HT1080 (cell line): ENCODE results near the gene CRISPLD2. TPM values are rescaled to one million over a fixed set of nuclear protein-coding genes. Genes with fewer than 3 reads are reported as not detected.

Experiments
- DNase-seq: peaks from one replicate; pipeline ENCODE4 v3.0.0-alpha.2; 2015; ENCODE audit warnings: low read depth
- total RNA-seq: library from RNA; depleted of rRNA; stranded (reverse); fragments of >200 nt; shearing (Covaris generic); gene quantifications from 2 replicates; pipeline ENCODE4 v1.2.3, GENCODE V29; 2014; rRNA removed

Gene CRISPLD2
- total RNA-seq, 1 experiment from 2014 or later, result not detected

DNA sequence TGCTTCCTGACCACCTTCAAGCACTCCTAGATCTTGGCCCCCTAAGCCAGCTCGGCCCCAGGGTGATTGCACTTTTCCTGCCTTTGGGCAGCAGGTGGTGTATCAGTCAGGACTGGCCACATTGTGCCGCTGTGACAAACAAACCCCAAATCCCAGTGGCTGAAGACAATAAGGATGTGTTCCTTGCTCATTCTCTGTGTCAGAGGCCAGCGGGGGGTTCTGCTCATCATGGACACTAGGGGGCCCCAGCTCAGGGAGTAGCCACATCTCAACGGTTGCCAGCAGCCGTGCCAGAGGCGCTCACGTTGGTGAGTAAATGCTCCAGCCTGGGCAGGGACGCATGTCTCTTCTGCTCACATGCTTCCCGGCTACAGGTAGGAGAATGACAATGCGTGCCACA, 131.1 kb downstream of the CRISPLD2 start:
- DNase-seq, result peak; percentile 62

DNA sequence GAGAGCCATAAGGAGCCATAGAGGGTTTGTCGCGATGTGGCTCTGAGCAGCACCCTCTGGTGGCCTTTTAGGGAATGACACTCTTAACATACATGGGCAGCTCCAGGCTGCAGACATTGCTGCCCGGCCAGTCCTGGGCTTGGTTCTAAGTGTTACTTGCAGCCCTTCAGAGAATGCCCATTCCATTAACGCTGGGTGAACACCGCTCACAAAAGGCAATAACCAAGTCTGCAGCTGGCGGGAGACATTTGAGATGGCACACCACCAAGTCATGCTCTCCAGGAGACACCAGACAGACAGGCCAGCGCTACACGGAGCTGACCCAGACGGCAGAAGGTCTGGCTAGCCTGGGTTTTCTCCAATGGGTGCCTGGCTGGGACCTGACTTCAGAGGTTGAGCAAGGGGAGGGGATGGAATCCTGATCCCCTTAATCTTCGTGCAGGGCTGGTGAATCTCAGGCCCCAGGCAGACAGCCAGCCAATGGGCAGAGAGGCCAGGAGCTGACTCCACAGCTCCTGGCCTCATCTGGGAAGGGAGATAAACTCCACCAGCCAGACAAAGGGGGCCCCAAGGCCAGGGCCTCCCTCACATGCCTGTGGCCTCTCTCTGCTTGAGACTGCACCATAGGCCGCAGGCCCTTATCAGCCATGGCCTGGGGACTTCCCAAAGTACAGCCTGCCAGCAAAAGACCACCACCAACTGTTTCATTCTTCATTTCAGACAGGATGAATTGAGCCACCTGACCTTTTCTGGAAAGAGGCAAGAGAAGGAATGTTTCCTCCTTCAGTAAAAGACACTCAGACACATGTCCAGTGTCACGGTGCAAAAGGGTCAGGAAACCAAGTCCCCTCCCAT, 132.8 kb downstream of the CRISPLD2 start:
- DNase-seq, result peak; percentile 71

DNA sequence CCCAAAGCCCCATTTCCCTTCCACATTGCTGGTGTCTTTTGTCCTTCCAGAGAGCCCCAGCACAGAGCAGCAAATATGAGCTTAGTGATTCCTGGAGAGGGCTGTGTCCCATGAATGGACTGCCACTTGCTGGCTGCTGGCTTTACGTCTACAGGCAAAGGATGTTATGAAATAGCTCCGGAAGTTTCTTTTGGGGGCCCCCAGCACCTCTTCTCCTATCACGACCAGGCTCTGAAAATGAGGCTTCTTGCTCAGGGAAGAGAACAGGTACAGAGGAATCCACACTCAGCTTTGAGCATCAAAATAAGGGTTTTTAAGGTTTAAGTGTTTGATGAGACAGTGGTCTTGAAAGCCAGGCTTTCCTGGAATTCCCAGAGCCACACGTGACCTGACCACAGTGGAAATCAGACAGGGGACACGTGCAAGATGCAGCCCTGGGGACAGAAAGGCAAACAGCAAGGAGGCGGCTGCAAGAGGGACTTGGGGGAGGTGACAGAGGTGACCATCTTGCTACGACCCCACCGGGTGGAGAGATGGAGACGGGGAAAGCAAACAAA, 133.5 kb downstream of the CRISPLD2 start:
- DNase-seq, result no peak

DNA sequence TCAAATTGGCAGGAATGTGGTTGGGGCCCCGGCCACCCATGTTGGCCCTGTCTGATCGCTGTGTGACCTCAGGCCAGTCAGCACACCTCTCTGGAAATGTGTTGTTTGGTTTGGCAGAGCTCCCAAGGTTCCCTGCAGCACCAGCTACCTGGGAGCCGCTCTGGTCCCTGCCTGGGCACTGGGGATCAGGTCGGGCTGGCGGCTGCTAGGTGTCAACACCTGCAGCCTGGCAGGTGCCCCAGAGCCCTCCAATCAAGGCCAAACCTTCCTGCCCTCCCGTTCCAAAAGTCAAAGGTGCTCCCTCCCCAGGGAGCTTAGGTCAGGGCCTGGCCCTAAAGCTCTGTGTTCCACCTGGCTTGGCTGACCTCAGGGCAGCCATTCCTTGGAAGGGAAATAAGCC, 135.6 kb downstream of the CRISPLD2 start:
- DNase-seq, result no peak

DNA sequence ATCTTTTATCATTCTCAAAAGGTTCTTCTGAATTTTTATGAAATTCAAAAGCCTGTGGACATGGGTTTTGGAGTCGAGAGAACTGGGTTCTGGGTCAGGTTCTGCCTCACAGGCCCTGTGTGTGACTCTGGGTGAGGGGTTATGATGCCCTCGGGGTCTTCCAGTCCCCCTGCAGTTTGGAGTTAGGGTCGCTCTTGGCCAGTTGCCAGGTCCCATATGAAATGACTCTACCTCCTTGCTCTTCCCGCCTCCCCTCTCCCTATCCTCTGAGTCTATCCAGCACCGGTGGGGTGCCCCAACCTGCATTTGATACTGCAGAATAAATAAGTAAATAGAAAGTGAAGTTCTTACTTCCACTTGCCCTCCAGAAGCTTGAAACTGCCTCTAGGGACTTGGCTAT, 137.4 kb downstream of the CRISPLD2 start:
- no peak for DNase-seq

DNA sequence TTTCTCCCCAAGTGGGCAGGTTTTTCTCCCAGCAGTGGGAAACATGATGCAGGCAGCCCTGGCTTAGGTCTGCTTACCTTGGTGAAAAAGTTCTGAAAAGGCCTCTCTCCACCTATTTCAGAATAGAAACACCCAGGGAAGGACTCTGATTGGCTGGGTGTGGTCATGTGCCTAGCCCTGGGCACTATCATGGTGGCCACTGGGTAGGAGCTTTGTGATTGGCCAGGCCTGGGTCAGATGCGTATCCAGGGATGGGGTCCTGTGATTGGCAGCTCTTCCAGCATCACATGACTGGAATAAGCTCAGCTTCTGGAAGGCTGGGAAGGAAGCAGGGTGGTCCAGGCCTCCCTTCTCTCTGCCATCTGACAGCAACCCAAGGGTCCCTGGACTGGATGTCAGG, 138.0 kb downstream of the CRISPLD2 start:
- no peak for DNase-seq

Other genes starting within 250 kb of the CRISPLD2 start
- gene COTL1, start 201.9 kb upstream of the CRISPLD2 start, total RNA-seq, result 187 and 217 TPM in 2 replicates
- 18.1 and 22.9 TPM in 2 replicates for gene KLHL36, start 171.5 kb upstream of the CRISPLD2 start, total RNA-seq
- gene USP10, start 120.0 kb upstream of the CRISPLD2 start, total RNA-seq, result 72.2 and 99.8 TPM in 2 replicates
- 53.6 and 59.7 TPM in 2 replicates for gene ZDHHC7, start 191.6 kb downstream of the CRISPLD2 start, total RNA-seq
- gene KIAA0513, start 207.8 kb downstream of the CRISPLD2 start, total RNA-seq, result 2.7 and 3.4 TPM in 2 replicates